IMR-90 (cell line): ENCODE results near the gene HIKESHI. TPM values are rescaled to one million over a fixed set of nuclear protein-coding genes. Genes with fewer than 3 reads are reported as not detected.

Source experiments
- ATAC-seq: fragments of 200-7000 bp; cut with Tn5 transposase; 2 replicates; pipeline ENCODE4 v1.9.1; 2020; ENCODE audit warnings: low read depth, mild to moderate bottlenecking, moderate library complexity
- BruUV-seq: library from RNA; stranded (reverse); fragments of 400-500 nt; replicated peaks from 2 replicates; lab custom pipeline; 2021; lab: Mats Ljungman, UMichigan
- CTCF ChIA-PET: fragments of 300-600 bp; formaldehyde crosslinking; extraction: SDS; loops from one replicate; lab custom pipeline; 2021; ENCODE audit warnings: antibody characterized with exemption; lab: Yijun Ruan, JAX
- POLR2A ChIA-PET: fragments of 300-600 bp; sonication (Branson Sonifier 250); formaldehyde crosslinking; loops from one replicate; lab custom pipeline; 2022; ENCODE audit warnings: antibody characterized with exemption; ENCODE audit not compliant: unreplicated experiment; lab: Charles Lee
- DNase-seq: peaks from one replicate; pipeline ENCODE4 v3.0.0; 2013
- H2AFZ ChIP-seq: replicated peaks from 2 replicates; pipeline ENCODE3; 2013; ENCODE audit warnings: low read length, mild to moderate bottlenecking; ENCODE audit not compliant: poor library complexity
- H2AK5ac ChIP-seq: 2 replicates; pipeline ENCODE4 v1.6.1; 2013; ENCODE audit warnings: low read depth, low read length, inconsistent platforms
- H2AK9ac ChIP-seq: replicated peaks from 2 replicates; pipeline ENCODE3; 2013; ENCODE audit warnings: mild to moderate bottlenecking, low read depth, low read length, moderate library complexity; ENCODE audit not compliant: poor library complexity
- H2BK120ac ChIP-seq: 2 replicates; pipeline ENCODE4 v1.6.1; 2013; ENCODE audit warnings: low read depth, low read length, inconsistent platforms
- H2BK15ac ChIP-seq: 3 replicates; pipeline ENCODE4 v1.6.1; 2013; ENCODE audit warnings: low read depth, low read length, inconsistent platforms
- H2BK20ac ChIP-seq: 2 replicates; pipeline ENCODE4 v1.6.1; 2013; ENCODE audit warnings: low read depth, mild to moderate bottlenecking, inconsistent platforms, low read length, moderate library complexity
- H2BK5ac ChIP-seq: 2 replicates; pipeline ENCODE4 v1.6.1; 2013; ENCODE audit warnings: mild to moderate bottlenecking, low read depth, low read length, inconsistent platforms; ENCODE audit not compliant: poor library complexity, severe bottlenecking
- H3K14ac ChIP-seq: replicated peaks from 2 replicates; pipeline ENCODE4 v1.6.1; 2013; ENCODE audit warnings: low read depth, low read length, inconsistent platforms
- H3K18ac ChIP-seq: 2 replicates; pipeline ENCODE4 v1.6.1; 2013; ENCODE audit warnings: low read depth, low read length, control low read depth
- H3K23ac ChIP-seq: 2 replicates; pipeline ENCODE4 v1.6.1; 2013; ENCODE audit warnings: low read depth, low read length, inconsistent platforms
- H3K27ac ChIP-seq: 2 replicates; pipeline ENCODE4 v1.5.1; 2013; ENCODE audit warnings: mild to moderate bottlenecking, control low read depth, low read length; ENCODE audit not compliant: insufficient read depth
- H3K27me3 ChIP-seq: 2 replicates; pipeline ENCODE4 v1.6.1; 2013; ENCODE audit warnings: low read length; ENCODE audit not compliant: control insufficient read depth, insufficient read depth
- H3K36me3 ChIP-seq: 2 replicates; pipeline ENCODE4 v1.6.1; 2013; ENCODE audit warnings: low read length, mixed read lengths; ENCODE audit not compliant: control insufficient read depth, insufficient read depth
- H3K4ac ChIP-seq: 2 replicates; pipeline ENCODE4 v1.6.1; 2013; ENCODE audit warnings: low read depth, low read length, inconsistent platforms
- H3K4me1 ChIP-seq: 2 replicates; pipeline ENCODE4 v1.6.1; 2013; ENCODE audit warnings: low read length, mixed read lengths; ENCODE audit not compliant: control insufficient read depth, insufficient read depth
- H3K4me2 ChIP-seq: 2 replicates; pipeline ENCODE4 v1.6.1; 2013; ENCODE audit warnings: low read depth, mild to moderate bottlenecking, control low read depth, low read length, moderate library complexity
- H3K4me3 ChIP-seq: 2 replicates; pipeline ENCODE4 v1.5.1; 2013; ENCODE audit warnings: low read depth, mild to moderate bottlenecking, control low read depth, low read length, moderate library complexity; ENCODE audit not compliant: insufficient read depth
- H3K56ac ChIP-seq: 2 replicates; pipeline ENCODE4 v1.6.1; 2013; ENCODE audit warnings: low read length, inconsistent platforms; ENCODE audit not compliant: insufficient read depth; ENCODE audit errors: extremely low read depth
- H3K79me1 ChIP-seq, 2 experiments: 2 replicates each; pipeline ENCODE4 v1.6.1; 2013; ENCODE audit warnings: low read length in 2 of 2, inconsistent platforms in 1 of 2, low read depth in 1 of 2
- H3K9ac ChIP-seq: 2 replicates; pipeline ENCODE4 v1.6.1; 2013; ENCODE audit warnings: low read depth, low read length, control low read depth
- H3K9me1 ChIP-seq: 2 replicates; pipeline ENCODE4 v1.6.1; 2013; ENCODE audit warnings: low read length, inconsistent platforms; ENCODE audit not compliant: insufficient read depth
- H3K9me3 ChIP-seq: 2 replicates; pipeline ENCODE4 v1.6.1; 2013; ENCODE audit warnings: low read length; ENCODE audit not compliant: control insufficient read depth, insufficient read depth
- H4K20me1 ChIP-seq: 2 replicates; pipeline ENCODE4 v1.6.1; 2013; ENCODE audit warnings: low read length, inconsistent platforms; ENCODE audit not compliant: insufficient read depth
- H4K5ac ChIP-seq: 2 replicates; pipeline ENCODE4 v1.6.1; 2013; ENCODE audit warnings: mild to moderate bottlenecking, low read depth, low read length, control low read depth
- H4K8ac ChIP-seq, 2 experiments: 2 replicates each; pipeline ENCODE4 v1.6.1; 2013; ENCODE audit warnings: low read depth in 2 of 2, low read length in 2 of 2, control low read depth in 1 of 2, inconsistent platforms in 1 of 2
- H4K91ac ChIP-seq: 2 replicates; pipeline ENCODE4 v1.6.1; 2013; ENCODE audit warnings: low read depth, low read length, inconsistent platforms; ENCODE audit not compliant: insufficient read depth
- FOS ChIP-seq: fragments of 150-350 bp; IDR thresholded peaks from 2 replicates; pipeline ENCODE4 v1.6.1; 2016; ENCODE audit warnings: low read depth, low read length
- MAFK ChIP-seq: IDR thresholded peaks from 2 replicates; pipeline ENCODE4 v1.6.1; 2012; ENCODE audit warnings: low read depth, low read length, improper control_type of control experiment
- MAZ ChIP-seq: IDR thresholded peaks from 2 replicates; pipeline ENCODE4 v1.6.1; 2012; ENCODE audit warnings: low read depth, mild to moderate bottlenecking, low read length, improper control_type of control experiment, moderate library complexity, borderline replicate concordance
- MXI1 ChIP-seq: IDR thresholded peaks from 2 replicates; pipeline ENCODE4 v1.6.1; 2012; ENCODE audit warnings: low read depth, mild to moderate bottlenecking, low read length, moderate library complexity, borderline replicate concordance
- NFE2L2 ChIP-seq: fragments of 150-350 bp; IDR thresholded peaks from 2 replicates; pipeline ENCODE4 v1.6.1; 2016; ENCODE audit warnings: low read depth, mild to moderate bottlenecking, low read length
- RAD21 ChIP-seq: IDR thresholded peaks from 2 replicates; pipeline ENCODE4 v1.6.1; 2012; ENCODE audit warnings: low read length, improper control_type of control experiment
- RCOR1 ChIP-seq: IDR thresholded peaks from 2 replicates; pipeline ENCODE4 v1.6.1; 2012; ENCODE audit warnings: mild to moderate bottlenecking, low read length, improper control_type of control experiment; ENCODE audit not compliant: insufficient replicate concordance
- RFX5 ChIP-seq: IDR thresholded peaks from 2 replicates; pipeline ENCODE4 v1.8.0; 2012; ENCODE audit warnings: low read depth, mild to moderate bottlenecking, low read length, moderate library complexity
- SMC3 ChIP-seq: fragments of 150-350 bp; IDR thresholded peaks from 2 replicates; pipeline ENCODE4 v1.6.1; 2016; ENCODE audit warnings: low read depth, mild to moderate bottlenecking, antibody characterized with exemption, low read length, moderate library complexity
- WGBS, 2 experiments: methylation state at CpG; one replicate each; pipeline versions ENCODE4 v1.1.5 to v1.1.7; 2013; ENCODE audit warnings: missing lambda C conversion rate in 2 of 2; ENCODE audit not compliant: insufficient read length in 1 of 2; ENCODE audit errors: extremely low coverage in 2 of 2; 5-methylcytosine and 5-hydroxymethylcytosine counted together
- dilution Hi-C: fragments of 300-500 bp; cut with HindIII; formaldehyde crosslinking; loops from one replicate; pipeline ENCODE4 v1.14.3; 2018; ENCODE audit warnings: low sequenced_read_pairs; ENCODE audit not compliant: unreplicated experiment
- in situ Hi-C: fragments of 300-500 bp; cut with MboI; formaldehyde crosslinking; loops from 3 replicates; pipeline ENCODE4 v1.14.3; 2019; ENCODE audit warnings: low sequenced_read_pairs, inconsistent platforms, mixed read lengths
- intact Hi-C: fragments of 100-400 bp; cut with micrococcal nuclease; formaldehyde crosslinking; loops from 2 replicates; pipeline ENCODE4 v1.10.0; 2022
- polyA plus RNA-seq, 3 experiments: library from polyadenylated mRNA; depleted of rRNA; stranded (reverse); fragments of >200 nt; gene quantifications; 2 replicates each; pipeline ENCODE4 v1.2.3, GENCODE V29; 2012; ENCODE audit warnings: low replicate concordance in 1 of 3
- total RNA-seq: library from RNA; depleted of rRNA; stranded (reverse); fragments of >200 nt; gene quantifications from 2 replicates; pipeline ENCODE4 v1.2.3, GENCODE V29; 2012
- TF ChIP-seq, protein P1 (sequence below): fragments of 150-350 bp; IDR thresholded peaks from 2 replicates; pipeline ENCODE4 v1.6.1; 2017; ENCODE audit warnings: mild to moderate bottlenecking, antibody characterized with exemption, low read length, low read depth
- TF ChIP-seq, protein P2 (sequence below): conservative IDR thresholded peaks from 2 replicates; pipeline ENCODE4 v1.5.1; 2012; ENCODE audit warnings: mild to moderate bottlenecking, low read depth, low read length, improper control_type of control experiment

The HIKESHI gene
- total and polyA plus RNA-seq, 2 of the 4 experiments (the other 2 are of a cell fraction), result 49.4 to 73.5 TPM

GRCh38 chr11:86388198-86388597 is 86.2 kb downstream of the HIKESHI start:
- Histone ChIP-seq H2BK5ac (no peak overlapping the region), H2BK15ac (no peak overlapping the region), H3K14ac (no peak overlapping the region), H4K20me1 (no peaks in the 10 kb centered on the region), H3K4me2 (no peak overlapping the region), H3K9me3 (no peaks in the 10 kb centered on the region), H3K79me1 (no peaks in the 10 kb centered on the region), H3K9me1 (no peaks in the 10 kb centered on the region), H3K18ac (no peak overlapping the region), H2AFZ (no peak overlapping the region), H3K4ac (no peak overlapping the region), H4K91ac (no peak overlapping the region), H3K4me3 (no peak overlapping the region), H2BK20ac (no peak overlapping the region), H3K27ac (no peak overlapping the region), H3K36me3 (no peaks in the 10 kb centered on the region), H4K5ac (no peak overlapping the region), H2AK5ac (no peak overlapping the region), H2AK9ac (no peak overlapping the region), H3K23ac (no peak overlapping the region), H4K8ac (no peak overlapping the region), H3K9ac (no peak overlapping the region), H2BK120ac (no peak overlapping the region), H3K27me3 (no peaks in the 10 kb centered on the region), H3K56ac (no peak overlapping the region), H3K4me1 (no peaks in the 10 kb centered on the region)
- ChIA-PET POLR2A (no interaction called here), CTCF (interaction anchor here (0.9 kb wide), 1 partner anchor 15 kb away, joined by 3 read pairs; no protein-coding TSS in a partner anchor)
- TF ChIP-seq NFE2L2 (no peak), MAFK (no peak), RCOR1 (no peak), SMC3 (no peak), MAZ (no peak), RAD21 (no peak), RFX5 (no peak), FOS (no peak), MXI1 (no peak)
- TF ChIP-seq, protein P1, sequence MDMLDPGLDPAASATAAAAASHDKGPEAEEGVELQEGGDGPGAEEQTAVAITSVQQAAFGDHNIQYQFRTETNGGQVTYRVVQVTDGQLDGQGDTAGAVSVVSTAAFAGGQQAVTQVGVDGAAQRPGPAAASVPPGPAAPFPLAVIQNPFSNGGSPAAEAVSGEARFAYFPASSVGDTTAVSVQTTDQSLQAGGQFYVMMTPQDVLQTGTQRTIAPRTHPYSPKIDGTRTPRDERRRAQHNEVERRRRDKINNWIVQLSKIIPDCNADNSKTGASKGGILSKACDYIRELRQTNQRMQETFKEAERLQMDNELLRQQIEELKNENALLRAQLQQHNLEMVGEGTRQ, result no peak
- TF ChIP-seq, protein P2, sequence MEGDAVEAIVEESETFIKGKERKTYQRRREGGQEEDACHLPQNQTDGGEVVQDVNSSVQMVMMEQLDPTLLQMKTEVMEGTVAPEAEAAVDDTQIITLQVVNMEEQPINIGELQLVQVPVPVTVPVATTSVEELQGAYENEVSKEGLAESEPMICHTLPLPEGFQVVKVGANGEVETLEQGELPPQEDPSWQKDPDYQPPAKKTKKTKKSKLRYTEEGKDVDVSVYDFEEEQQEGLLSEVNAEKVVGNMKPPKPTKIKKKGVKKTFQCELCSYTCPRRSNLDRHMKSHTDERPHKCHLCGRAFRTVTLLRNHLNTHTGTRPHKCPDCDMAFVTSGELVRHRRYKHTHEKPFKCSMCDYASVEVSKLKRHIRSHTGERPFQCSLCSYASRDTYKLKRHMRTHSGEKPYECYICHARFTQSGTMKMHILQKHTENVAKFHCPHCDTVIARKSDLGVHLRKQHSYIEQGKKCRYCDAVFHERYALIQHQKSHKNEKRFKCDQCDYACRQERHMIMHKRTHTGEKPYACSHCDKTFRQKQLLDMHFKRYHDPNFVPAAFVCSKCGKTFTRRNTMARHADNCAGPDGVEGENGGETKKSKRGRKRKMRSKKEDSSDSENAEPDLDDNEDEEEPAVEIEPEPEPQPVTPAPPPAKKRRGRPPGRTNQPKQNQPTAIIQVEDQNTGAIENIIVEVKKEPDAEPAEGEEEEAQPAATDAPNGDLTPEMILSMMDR, result no peak
- in situ Hi-C loops (no loop called here), intact Hi-C loops (no loop called here), dilution Hi-C loops (no loop called here)
- WGBS, 2 experiments, result no CpG with 5 or more reads among the region's 4 CpGs
- ATAC-seq (no peak), DNase-seq (no peak)
- BruUV-seq, result no TSS peak
